IMR-90 (cell line): ENCODE results near the gene GALNT17.

ENCODE experiments used
- SMC3 ChIP-seq: fragments of 150-350 bp; IDR thresholded peaks from 2 replicates; pipeline ENCODE4 v1.6.1; 2016; ENCODE audit warnings: low read depth, mild to moderate bottlenecking, antibody characterized with exemption, low read length, moderate library complexity
- TF ChIP-seq, protein P1 (sequence below): conservative IDR thresholded peaks from 2 replicates; pipeline ENCODE4 v1.5.1; 2012; ENCODE audit warnings: mild to moderate bottlenecking, low read depth, low read length, improper control_type of control experiment

DNA sequence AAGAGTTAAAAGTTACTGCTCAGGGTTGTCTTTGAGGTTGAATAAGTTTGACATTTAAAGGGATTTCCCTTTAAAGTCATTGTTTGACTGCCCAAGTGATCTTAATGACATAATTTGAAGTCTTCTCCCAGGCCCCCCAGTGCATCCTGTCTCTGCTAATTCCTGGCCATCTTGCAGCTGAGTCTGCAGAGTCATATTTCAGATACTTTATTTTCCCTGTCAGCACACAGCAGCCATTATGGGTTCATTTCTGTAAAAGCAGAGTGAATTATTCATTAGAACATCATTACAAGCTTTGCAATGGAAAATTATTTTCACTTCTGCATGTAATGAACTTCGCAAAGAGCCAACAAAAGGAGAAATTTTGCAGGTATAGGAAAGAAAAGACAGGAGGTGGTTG is 536.6 kb downstream of the GALNT17 start:
- TF ChIP-seq, protein P1, sequence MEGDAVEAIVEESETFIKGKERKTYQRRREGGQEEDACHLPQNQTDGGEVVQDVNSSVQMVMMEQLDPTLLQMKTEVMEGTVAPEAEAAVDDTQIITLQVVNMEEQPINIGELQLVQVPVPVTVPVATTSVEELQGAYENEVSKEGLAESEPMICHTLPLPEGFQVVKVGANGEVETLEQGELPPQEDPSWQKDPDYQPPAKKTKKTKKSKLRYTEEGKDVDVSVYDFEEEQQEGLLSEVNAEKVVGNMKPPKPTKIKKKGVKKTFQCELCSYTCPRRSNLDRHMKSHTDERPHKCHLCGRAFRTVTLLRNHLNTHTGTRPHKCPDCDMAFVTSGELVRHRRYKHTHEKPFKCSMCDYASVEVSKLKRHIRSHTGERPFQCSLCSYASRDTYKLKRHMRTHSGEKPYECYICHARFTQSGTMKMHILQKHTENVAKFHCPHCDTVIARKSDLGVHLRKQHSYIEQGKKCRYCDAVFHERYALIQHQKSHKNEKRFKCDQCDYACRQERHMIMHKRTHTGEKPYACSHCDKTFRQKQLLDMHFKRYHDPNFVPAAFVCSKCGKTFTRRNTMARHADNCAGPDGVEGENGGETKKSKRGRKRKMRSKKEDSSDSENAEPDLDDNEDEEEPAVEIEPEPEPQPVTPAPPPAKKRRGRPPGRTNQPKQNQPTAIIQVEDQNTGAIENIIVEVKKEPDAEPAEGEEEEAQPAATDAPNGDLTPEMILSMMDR: no peak
- no peak for TF ChIP-seq SMC3
